ENCODE results near the gene ASB8.

The ASB8 gene

GRCh38 chr12:48197971-48198671 lies 40.8 kb upstream of the ASB8 start:
- no peaks in the 10 kb centered on the region for H3K9me3 ChIP-seq (ENCODE audit: control insufficient read depth, low read length)
- H2BK5ac ChIP-seq (ENCODE audit: low read depth, low read length, poor library complexity, severe bottlenecking): no peak overlapping the region
- H2AFZ ChIP-seq (ENCODE audit: low read depth, low read length): peak overlapping the region; percentile 20
- peak overlapping the region; percentile 99 for H3K9ac ChIP-seq (ENCODE audit: low read length)
- peak overlapping the region; percentile 64 to 98 for H2BK12ac ChIP-seq (ENCODE audit: low read length in 2 of 2)
- WGBS: 34% methylated on average over 39 of the region's 39 CpGs
- peak overlapping the region; percentile 2 for H2BK120ac ChIP-seq (ENCODE audit: low read depth, low read length)
- peak overlapping the region; percentile 58 for H4K8ac ChIP-seq (ENCODE audit: low read length)
- H4K91ac ChIP-seq (ENCODE audit: low read length): peak overlapping the region; percentile 84
- no peak overlapping the region for H3K27ac ChIP-seq (ENCODE audit: low read length, poor library complexity, severe bottlenecking)
- no peaks in the 10 kb centered on the region for H3K79me1 ChIP-seq (replicated peaks; ENCODE audit: low read length, poor library complexity, severe bottlenecking)
- peak overlapping the region in 1 of 2 experiments; percentile 83 for H3K14ac ChIP-seq (ENCODE audit: low read length in 2 of 2)
- peaks cover 0 to 39% of the 10 kb centered on the region in 2 experiments for H3K27me3 ChIP-seq (ENCODE audit: control insufficient read depth in 1 of 2, insufficient read depth in 1 of 2, low read length in 2 of 2)
- no peaks in the 10 kb centered on the region for H3K36me3 ChIP-seq (ENCODE audit: control insufficient read depth in 1 of 2, insufficient read depth in 2 of 2, low read depth in 1 of 2, low read length in 2 of 2)
- peak overlapping the region; percentile 15 to 82 for H3K4ac ChIP-seq (ENCODE audit: low read depth in 1 of 2, low read length in 2 of 2)
- H3K4me1 ChIP-seq (ENCODE audit: control insufficient read depth, insufficient read depth, low read depth, low read length): no peaks in the 10 kb centered on the region
- H2BK15ac ChIP-seq (ENCODE audit: low read depth, poor library complexity, severe bottlenecking): peak overlapping the region; percentile 39
- H3K4me2 ChIP-seq (ENCODE audit: low read length, poor library complexity, severe bottlenecking): no peak overlapping the region
- H3K23ac ChIP-seq (ENCODE audit: low read length in 2 of 2): no peak overlapping the region
- peak overlapping the region; percentile 75 to 93 for H3K18ac ChIP-seq (ENCODE audit: low read depth in 1 of 2, low read length in 2 of 2)
- H2AK5ac ChIP-seq (ENCODE audit: low read length, severe bottlenecking): no peak overlapping the region
- DNase-seq: peak; percentile 85
- H3K4me3 ChIP-seq (ENCODE audit: insufficient read depth in 1 of 2, low read depth in 1 of 2, low read length in 2 of 2): peak overlapping the region in 1 of 2 experiments; percentile 84

- 35% methylated on average over 9 of the region's 10 CpGs for WGBS
- Histone ChIP-seq H3K9ac (ENCODE audit: low read length) (peak overlapping the region; percentile 99), H3K9me3 (ENCODE audit: control insufficient read depth, low read length) (no peaks in the 10 kb centered on the region), H4K91ac (ENCODE audit: low read length) (no peak overlapping the region), H3K36me3 (ENCODE audit: control insufficient read depth in 1 of 2, insufficient read depth in 2 of 2, low read depth in 1 of 2, low read length in 2 of 2) (no peaks in the 10 kb centered on the region), H2BK12ac (ENCODE audit: low read length in 2 of 2) (peak overlapping the region in 1 of 2 experiments; percentile 96), H3K27me3 (ENCODE audit: control insufficient read depth in 1 of 2, insufficient read depth in 1 of 2, low read length in 2 of 2) (peaks cover 0 to 33% of the 10 kb centered on the region in 2 experiments), H2BK120ac (ENCODE audit: low read depth, low read length) (no peak overlapping the region), H3K27ac (ENCODE audit: low read length, poor library complexity, severe bottlenecking) (no peak overlapping the region), H3K4me3 (ENCODE audit: insufficient read depth in 1 of 2, low read depth in 1 of 2, low read length in 2 of 2) (peak overlapping the region in 1 of 2 experiments; percentile 84), H2AK5ac (ENCODE audit: low read length, severe bottlenecking) (no peak overlapping the region), H2BK15ac (ENCODE audit: low read depth, poor library complexity, severe bottlenecking) (peak overlapping the region; percentile 39), H3K14ac (ENCODE audit: low read length in 2 of 2) (no peak overlapping the region), H4K8ac (ENCODE audit: low read length) (no peak overlapping the region), H3K18ac (ENCODE audit: low read depth in 1 of 2, low read length in 2 of 2) (peak overlapping the region; percentile 16 to 93), H3K4ac (ENCODE audit: low read depth in 1 of 2, low read length in 2 of 2) (peak overlapping the region in 1 of 2 experiments; percentile 15), H3K4me1 (ENCODE audit: control insufficient read depth, insufficient read depth, low read depth, low read length) (no peaks in the 10 kb centered on the region), H2AFZ (ENCODE audit: low read depth, low read length) (peak overlapping the region; percentile 20), H3K23ac (ENCODE audit: low read length in 2 of 2) (no peak overlapping the region), H2BK5ac (ENCODE audit: low read depth, low read length, poor library complexity, severe bottlenecking) (no peak overlapping the region), H3K79me1 (replicated peaks; ENCODE audit: low read length, poor library complexity, severe bottlenecking) (no peaks in the 10 kb centered on the region), H3K4me2 (ENCODE audit: low read length, poor library complexity, severe bottlenecking) (no peak overlapping the region)
- no peak for DNase-seq
Observed at GRCh38 chr12:48197549-48197970, 40.2 kb upstream of the ASB8 start.

- Histone ChIP-seq H4K91ac (ENCODE audit: low read length) (no peak overlapping the region), H3K9me3 (ENCODE audit: control insufficient read depth, low read length) (no peaks in the 10 kb centered on the region), H3K4me2 (ENCODE audit: low read length, poor library complexity, severe bottlenecking) (no peak overlapping the region), H2BK12ac (ENCODE audit: low read length in 2 of 2) (no peak overlapping the region), H3K36me3 (ENCODE audit: control insufficient read depth in 1 of 2, insufficient read depth in 2 of 2, low read depth in 1 of 2, low read length in 2 of 2) (no peaks in the 10 kb centered on the region), H2AFZ (ENCODE audit: low read depth, low read length) (no peak overlapping the region), H2AK5ac (ENCODE audit: low read length, severe bottlenecking) (no peak overlapping the region), H3K14ac (ENCODE audit: low read length in 2 of 2) (no peak overlapping the region), H2BK120ac (ENCODE audit: low read depth, low read length) (no peak overlapping the region), H3K4ac (ENCODE audit: low read depth in 1 of 2, low read length in 2 of 2) (no peak overlapping the region), H2BK5ac (ENCODE audit: low read depth, low read length, poor library complexity, severe bottlenecking) (no peak overlapping the region), H3K79me1 (replicated peaks; ENCODE audit: low read length, poor library complexity, severe bottlenecking) (no peaks in the 10 kb centered on the region), H3K27ac (ENCODE audit: low read length, poor library complexity, severe bottlenecking) (no peak overlapping the region), H3K4me3 (ENCODE audit: insufficient read depth in 1 of 2, low read depth in 1 of 2, low read length in 2 of 2) (peak overlapping the region in 1 of 2 experiments; percentile 20), H2BK15ac (ENCODE audit: low read depth, poor library complexity, severe bottlenecking) (no peak overlapping the region), H3K4me1 (ENCODE audit: control insufficient read depth, insufficient read depth, low read depth, low read length) (no peaks in the 10 kb centered on the region), H4K8ac (ENCODE audit: low read length) (no peak overlapping the region), H3K9ac (ENCODE audit: low read length) (peak overlapping the region; percentile 69), H3K23ac (ENCODE audit: low read length in 2 of 2) (no peak overlapping the region), H3K18ac (ENCODE audit: low read depth in 1 of 2, low read length in 2 of 2) (no peak overlapping the region), H3K27me3 (ENCODE audit: control insufficient read depth in 1 of 2, insufficient read depth in 1 of 2, low read length in 2 of 2) (peaks cover 0 to 32% of the 10 kb centered on the region in 2 experiments)
- DNase-seq: peak; percentile 54
- 26% methylated on average over 1 of the region's 1 CpG for WGBS
Observed at GRCh38 chr12:48194799-48195201, 37.5 kb upstream of the ASB8 start.

GRCh38 chr12:48193623-48194022 lies 36.3 kb upstream of the ASB8 start:
- Histone ChIP-seq H3K18ac (ENCODE audit: low read depth in 1 of 2, low read length in 2 of 2) (no peak overlapping the region), H2AK5ac (ENCODE audit: low read length, severe bottlenecking) (no peak overlapping the region), H2BK15ac (ENCODE audit: low read depth, poor library complexity, severe bottlenecking) (no peak overlapping the region), H3K4ac (ENCODE audit: low read depth in 1 of 2, low read length in 2 of 2) (no peak overlapping the region), H3K36me3 (ENCODE audit: control insufficient read depth in 1 of 2, insufficient read depth in 2 of 2, low read depth in 1 of 2, low read length in 2 of 2) (no peaks in the 10 kb centered on the region), H3K4me2 (ENCODE audit: low read length, poor library complexity, severe bottlenecking) (no peak overlapping the region), H3K27me3 (ENCODE audit: control insufficient read depth in 1 of 2, insufficient read depth in 1 of 2, low read length in 2 of 2) (peaks cover 0 to 32% of the 10 kb centered on the region in 2 experiments), H2AFZ (ENCODE audit: low read depth, low read length) (no peak overlapping the region), H3K9ac (ENCODE audit: low read length) (no peak overlapping the region), H3K79me1 (replicated peaks; ENCODE audit: low read length, poor library complexity, severe bottlenecking) (no peaks in the 10 kb centered on the region), H2BK120ac (ENCODE audit: low read depth, low read length) (no peak overlapping the region), H3K4me1 (ENCODE audit: control insufficient read depth, insufficient read depth, low read depth, low read length) (no peaks in the 10 kb centered on the region), H3K9me3 (ENCODE audit: control insufficient read depth, low read length) (no peaks in the 10 kb centered on the region), H2BK5ac (ENCODE audit: low read depth, low read length, poor library complexity, severe bottlenecking) (no peak overlapping the region), H4K91ac (ENCODE audit: low read length) (no peak overlapping the region), H2BK12ac (ENCODE audit: low read length in 2 of 2) (no peak overlapping the region), H4K8ac (ENCODE audit: low read length) (no peak overlapping the region), H3K4me3 (ENCODE audit: insufficient read depth in 1 of 2, low read depth in 1 of 2, low read length in 2 of 2) (no peak overlapping the region), H3K27ac (ENCODE audit: low read length, poor library complexity, severe bottlenecking) (no peak overlapping the region), H3K23ac (ENCODE audit: low read length in 2 of 2) (no peak overlapping the region), H3K14ac (ENCODE audit: low read length in 2 of 2) (no peak overlapping the region)
- DNase-seq: no peak
- 82% methylated on average over 2 of the region's 2 CpGs for WGBS
